ENCODE measurements around the gene AHNAK. TPM values are rescaled to one million over a fixed set of nuclear protein-coding genes. Genes with fewer than 3 reads are reported as not detected.

Gene AHNAK
- total and polyA plus RNA-seq, 2 of the 8 experiments (the other 6 are each of a cell fraction or from before 2014, with no cell fraction given) = 2.0 to 5.8 TPM

- TF ChIP-seq CHD1 (IDR thresholded peaks at IDR 0.05; ENCODE audit: low read depth, low read length) (no peak), CTCF (IDR thresholded peaks at IDR 0.05; ENCODE audit: control extremely low read depth in 1 of 3, insufficient read depth in 1 of 3, low read depth in 1 of 3, low read length in 3 of 3) (peak; percentile 24 to 68 (median 64); a peak in 3 of 4 replicates), RBBP5 (IDR thresholded peaks at IDR 0.05; ENCODE audit: borderline replicate concordance, low read depth, low read length) (peak; percentile 66; the same call in 1 of the 2 replicates), ASH2L (IDR thresholded peaks at IDR 0.05; ENCODE audit: low read length) (peak; percentile 57), MAX (IDR thresholded peaks at IDR 0.05) (peak; percentile 95), CBX8 (IDR thresholded peaks at IDR 0.05; ENCODE audit: borderline replicate concordance, low read depth, low read length) (no peak), RAD21 (IDR thresholded peaks at IDR 0.05 in 1 of 2, conservative IDR thresholded peaks at IDR 0.05 in 1 of 2; ENCODE audit: low read depth in 2 of 2, low read length in 2 of 2) (peak; percentile 29 to 33; a peak in 2 of 4 replicates), TAF1 (IDR thresholded peaks at IDR 0.05; ENCODE audit: low read depth, low read length) (peak; percentile 53; the same call in 1 of the 2 replicates), NANOG (IDR thresholded peaks at IDR 0.05; ENCODE audit: insufficient read depth, low read depth, low read length, poor library complexity, severe bottlenecking) (no peak), TBP (IDR thresholded peaks at IDR 0.05; ENCODE audit: low read depth, low read length) (no peak), E2F6 (IDR thresholded peaks at IDR 0.05) (peak; percentile 77), HDAC2 (IDR thresholded peaks at IDR 0.05; ENCODE audit: borderline replicate concordance in 1 of 2, low read depth in 2 of 2, low read length in 2 of 2) (no peak; a peak in 1 of 4 replicates)
Measured at GRCh38 chr11:62508336-62509058, 38.1 kb downstream of the AHNAK start (continued).
